CD4-positive, alpha-beta T cell treated with Interleukin-6 at 100 ng/mL for 8 hours (primary cell): ENCODE data around the gene CBARP.

Experiments used
- DNase-seq: peaks from one replicate; pipeline ENCODE4 v3.0.0-alpha.2; 2020; ENCODE audit warnings: mixed read lengths, low spot score

The CBARP gene

GRCh38 chr19:1226227-1226518 lies 11.6 kb downstream of the CBARP start:
- DNase-seq = no peak

GRCh38 chr19:1225440-1226226 lies 12.2 kb downstream of the CBARP start:
- DNase-seq = no peak

- DNase-seq = no peak
Observed at GRCh38 chr19:1224847-1225246, 13.0 kb downstream of the CBARP start.

- DNase-seq = no peak
Observed at GRCh38 chr19:1224047-1224825, 13.6 kb downstream of the CBARP start.

GRCh38 chr19:1223018-1223855 lies 14.6 kb downstream of the CBARP start:
- DNase-seq = no peak

- no peak for DNase-seq
Observed at GRCh38 chr19:1222394-1222793, 15.4 kb downstream of the CBARP start.

GRCh38 chr19:1221904-1222255 lies 15.9 kb downstream of the CBARP start:
- no peak for DNase-seq

GRCh38 chr19:1220976-1221903 lies 16.6 kb downstream of the CBARP start:
- DNase-seq = no peak

DNA sequence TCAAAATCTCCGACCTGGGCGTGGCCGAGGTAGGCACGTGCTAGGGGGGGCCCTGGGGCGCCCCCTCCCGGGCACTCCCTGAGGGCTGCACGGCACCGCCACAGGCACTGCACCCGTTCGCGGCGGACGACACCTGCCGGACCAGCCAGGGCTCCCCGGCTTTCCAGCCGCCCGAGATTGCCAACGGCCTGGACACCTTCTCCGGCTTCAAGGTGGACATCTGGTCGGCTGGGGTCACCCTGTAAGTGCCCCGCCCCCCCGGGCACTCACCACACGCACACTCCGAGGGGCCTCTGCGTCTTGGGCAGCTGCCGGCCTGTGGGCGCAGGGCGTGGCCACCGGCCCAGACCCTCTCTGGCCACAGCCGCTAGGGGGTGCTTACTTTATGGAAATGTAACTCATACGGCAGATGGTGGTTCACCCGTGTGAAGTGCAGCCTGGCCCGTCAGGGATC lies 17.3 kb downstream of the CBARP start:
- no peak for DNase-seq

GRCh38 chr19:1219786-1220476 lies 17.9 kb downstream of the CBARP start:
- DNase-seq = no peak

- no peak for DNase-seq
Observed at GRCh38 chr19:1218751-1219567, 18.8 kb downstream of the CBARP start.

- DNase-seq = no peak
Observed at GRCh38 chr19:1217366-1217765, 20.4 kb downstream of the CBARP start.

- DNase-seq = no peak
Observed at GRCh38 chr19:1216756-1217155, 21.0 kb downstream of the CBARP start.

GRCh38 chr19:1214862-1215731 lies 22.7 kb downstream of the CBARP start:
- no peak for DNase-seq

- no peak for DNase-seq
Observed at GRCh38 chr19:1214299-1214861, 23.4 kb downstream of the CBARP start.

GRCh38 chr19:1213391-1214286 lies 24.2 kb downstream of the CBARP start:
- DNase-seq = peak; percentile 53

- no peak for DNase-seq
Observed at GRCh38 chr19:1211494-1212234, 26.1 kb downstream of the CBARP start.
